Keratinocyte (primary cell): ENCODE data around the gene ERFL. TPM values are rescaled to one million over a fixed set of nuclear protein-coding genes. Genes with fewer than 3 reads are reported as not detected.

Source experiments
- DNase-seq: peaks from one replicate; pipeline ENCODE4 v3.0.0-alpha.2; 2011; ENCODE audit warnings: low read depth, missing footprints, low spot score
- FAIRE-seq: peaks from 2 replicates; lab custom pipeline; 2011; peaks lifted over from hg19 to GRCh38; lab: Jason Lieb, UNC
- H2AFZ ChIP-seq: 2 replicates; pipeline ENCODE4 v1.6.0; 2012; ENCODE audit warnings: low read length, control low read depth, inconsistent platforms; ENCODE audit not compliant: control insufficient read depth
- H3K27ac ChIP-seq: 2 replicates; pipeline ENCODE4 v1.5.1; 2011; ENCODE audit warnings: low read length; ENCODE audit not compliant: control insufficient read depth, insufficient read depth
- H3K27me3 ChIP-seq: 3 replicates; pipeline ENCODE4 v1.6.0; 2011; ENCODE audit warnings: low read length; ENCODE audit not compliant: control insufficient read depth, insufficient read depth; ENCODE audit errors: extremely low read depth
- H3K36me3 ChIP-seq, 2 experiments: 2 replicates in 1 of 2; 3 replicates in 1 of 2; pipeline ENCODE4 v1.5.1; 2011; ENCODE audit warnings: low read length in 2 of 2, mild to moderate bottlenecking in 1 of 2; ENCODE audit not compliant: control insufficient read depth in 2 of 2, insufficient read depth in 2 of 2; ENCODE audit errors: extremely low read depth in 1 of 2
- H3K4me1 ChIP-seq: 3 replicates; pipeline ENCODE4 v1.5.1; 2011; ENCODE audit warnings: low read length; ENCODE audit not compliant: control insufficient read depth, insufficient read depth; ENCODE audit errors: extremely low read depth
- H3K4me2 ChIP-seq: 3 replicates; pipeline ENCODE4 v1.6.0; 2011; ENCODE audit warnings: low read depth, low read length; ENCODE audit not compliant: control insufficient read depth, insufficient read depth; ENCODE audit errors: extremely low read depth
- H3K4me3 ChIP-seq, 3 experiments: fragments of 200-600 bp in 1 of 3; sonication (generic) in 1 of 3; 2 replicates in 2 of 3; 3 replicates in 1 of 3; pipeline ENCODE4 v1.5.1; 2011 to 2016; ENCODE audit warnings: low read length in 3 of 3, mild to moderate bottlenecking in 3 of 3, control low read depth in 2 of 3, inconsistent platforms in 1 of 3, low read depth in 1 of 3, mixed read lengths in 1 of 3, mixed run types in 1 of 3, moderate library complexity in 1 of 3; ENCODE audit not compliant: control insufficient read depth in 2 of 3, insufficient read depth in 2 of 3; ENCODE audit errors: extremely low read depth in 1 of 3
- H3K79me2 ChIP-seq: 2 replicates; pipeline ENCODE4 v1.6.0; 2012; ENCODE audit warnings: low read length; ENCODE audit not compliant: control insufficient read depth, insufficient read depth
- H3K9ac ChIP-seq: 3 replicates; pipeline ENCODE4 v1.6.0; 2011; ENCODE audit warnings: low read length; ENCODE audit not compliant: control insufficient read depth, insufficient read depth; ENCODE audit errors: extremely low read depth
- H3K9me1 ChIP-seq: 3 replicates; pipeline ENCODE4 v1.6.0; 2011; ENCODE audit warnings: low read length; ENCODE audit not compliant: control insufficient read depth, insufficient read depth; ENCODE audit errors: extremely low read depth
- H3K9me3 ChIP-seq: 2 replicates; pipeline ENCODE4 v1.5.1; 2012; ENCODE audit warnings: low read depth, low read length; ENCODE audit not compliant: control insufficient read depth
- H4K20me1 ChIP-seq: 3 replicates; pipeline ENCODE4 v1.6.0; 2011; ENCODE audit warnings: low read length; ENCODE audit not compliant: control insufficient read depth, insufficient read depth; ENCODE audit errors: extremely low read depth
- EZH2 ChIP-seq: IDR thresholded peaks from one replicate; pipeline ENCODE4 v1.6.1; 2012; ENCODE audit warnings: inconsistent platforms, mild to moderate bottlenecking, low read length, moderate library complexity
- dilution Hi-C: fragments of 300-500 bp; cut with MboI; formaldehyde crosslinking; loops from one replicate; pipeline ENCODE4 v1.7.0; 2020; ENCODE audit warnings: low sequenced_read_pairs; ENCODE audit not compliant: extremely low pct_ligation_motif_present
- polyA plus RNA-seq, 5 experiments: library from polyadenylated mRNA; depleted of rRNA in 3 of 5; stranded (reverse) in 3 of 5; stranded (forward) in 1 of 5; unstranded in 1 of 5; fragments of >200 nt; gene quantifications; 1 replicate in 1 of 5; 2 replicates in 3 of 5; 3 replicates in 1 of 5; pipeline versions ENCODE4 v1.2.1 to v1.2.3, GENCODE V29; 2011 to 2012; ENCODE audit warnings: missing spikeins in 2 of 5, low read depth in 1 of 5, low replicate concordance in 1 of 5
- TF ChIP-seq, protein P1 (sequence below), 3 experiments: IDR thresholded peaks in 1 of 3; conservative IDR thresholded peaks in 1 of 3; optimal IDR thresholded peaks in 1 of 3; 2 replicates in 2 of 3; 3 replicates in 1 of 3; pipeline versions ENCODE3 to v1.5.1; 2011; ENCODE audit warnings: low read length in 3 of 3, mild to moderate bottlenecking in 3 of 3, moderate library complexity in 2 of 3, control low read depth in 1 of 3, inconsistent platforms in 1 of 3; ENCODE audit not compliant: insufficient read depth in 2 of 3; ENCODE audit errors: extremely low read depth in 1 of 3

Gene ERFL
- polyA plus RNA-seq, 1 donor (not counting 4 experiments of a cell fraction or from before 2014, with no cell fraction given) = not detected

DNA sequence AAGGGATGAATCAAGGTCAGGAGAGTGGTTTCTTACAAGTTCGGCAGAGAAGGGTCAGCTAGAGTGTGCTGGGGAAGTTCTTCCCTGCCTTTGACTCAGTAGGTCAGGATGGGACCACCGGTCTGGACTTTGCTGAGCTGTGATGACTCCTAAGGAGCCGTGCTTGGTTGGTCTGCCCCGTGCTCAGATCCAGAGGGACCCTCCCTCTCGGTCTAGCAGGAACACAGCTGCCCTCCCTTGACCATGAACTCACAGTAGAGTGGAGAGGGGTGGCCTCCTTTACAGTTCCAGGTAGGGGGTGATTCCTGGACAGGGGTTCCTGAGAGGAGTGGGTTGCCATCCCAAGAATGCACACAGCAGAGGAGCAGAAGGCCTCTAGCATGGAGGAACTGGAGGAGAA, 63.9 kb downstream of the ERFL start:
- no peak overlapping the region for H2AFZ ChIP-seq
- H3K9ac ChIP-seq = no peak overlapping the region
- no peak overlapping the region for H3K4me2 ChIP-seq
- no peak for DNase-seq
- H3K4me3 ChIP-seq = no peak overlapping the region
- H3K4me1 ChIP-seq = peaks cover 25% of the 10 kb centered on the region
- peaks cover 52 to 64% of the 10 kb centered on the region in 2 experiments for H3K36me3 ChIP-seq
- no peak for FAIRE-seq
- H3K9me1 ChIP-seq = peaks cover 4% of the 10 kb centered on the region
- no peaks in the 10 kb centered on the region for H3K9me3 ChIP-seq
- TF ChIP-seq, protein P1, sequence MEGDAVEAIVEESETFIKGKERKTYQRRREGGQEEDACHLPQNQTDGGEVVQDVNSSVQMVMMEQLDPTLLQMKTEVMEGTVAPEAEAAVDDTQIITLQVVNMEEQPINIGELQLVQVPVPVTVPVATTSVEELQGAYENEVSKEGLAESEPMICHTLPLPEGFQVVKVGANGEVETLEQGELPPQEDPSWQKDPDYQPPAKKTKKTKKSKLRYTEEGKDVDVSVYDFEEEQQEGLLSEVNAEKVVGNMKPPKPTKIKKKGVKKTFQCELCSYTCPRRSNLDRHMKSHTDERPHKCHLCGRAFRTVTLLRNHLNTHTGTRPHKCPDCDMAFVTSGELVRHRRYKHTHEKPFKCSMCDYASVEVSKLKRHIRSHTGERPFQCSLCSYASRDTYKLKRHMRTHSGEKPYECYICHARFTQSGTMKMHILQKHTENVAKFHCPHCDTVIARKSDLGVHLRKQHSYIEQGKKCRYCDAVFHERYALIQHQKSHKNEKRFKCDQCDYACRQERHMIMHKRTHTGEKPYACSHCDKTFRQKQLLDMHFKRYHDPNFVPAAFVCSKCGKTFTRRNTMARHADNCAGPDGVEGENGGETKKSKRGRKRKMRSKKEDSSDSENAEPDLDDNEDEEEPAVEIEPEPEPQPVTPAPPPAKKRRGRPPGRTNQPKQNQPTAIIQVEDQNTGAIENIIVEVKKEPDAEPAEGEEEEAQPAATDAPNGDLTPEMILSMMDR (optimal IDR thresholded peaks at IDR 0.05 in 1 of 3, IDR thresholded peaks at IDR 0.05 in 1 of 3, conservative IDR thresholded peaks at IDR 0.05 in 1 of 3; ENCODE audit: extremely low read depth in 1 of 3, insufficient read depth in 2 of 3, low read length in 3 of 3) = no peak
- no peak for TF ChIP-seq EZH2
- dilution Hi-C loops = no loop called here
- no peaks in the 10 kb centered on the region for H3K27me3 ChIP-seq
- H3K27ac ChIP-seq = no peak overlapping the region
- H4K20me1 ChIP-seq = peaks cover 51% of the 10 kb centered on the region
- H3K79me2 ChIP-seq = peaks cover 80% of the 10 kb centered on the region

DNA sequence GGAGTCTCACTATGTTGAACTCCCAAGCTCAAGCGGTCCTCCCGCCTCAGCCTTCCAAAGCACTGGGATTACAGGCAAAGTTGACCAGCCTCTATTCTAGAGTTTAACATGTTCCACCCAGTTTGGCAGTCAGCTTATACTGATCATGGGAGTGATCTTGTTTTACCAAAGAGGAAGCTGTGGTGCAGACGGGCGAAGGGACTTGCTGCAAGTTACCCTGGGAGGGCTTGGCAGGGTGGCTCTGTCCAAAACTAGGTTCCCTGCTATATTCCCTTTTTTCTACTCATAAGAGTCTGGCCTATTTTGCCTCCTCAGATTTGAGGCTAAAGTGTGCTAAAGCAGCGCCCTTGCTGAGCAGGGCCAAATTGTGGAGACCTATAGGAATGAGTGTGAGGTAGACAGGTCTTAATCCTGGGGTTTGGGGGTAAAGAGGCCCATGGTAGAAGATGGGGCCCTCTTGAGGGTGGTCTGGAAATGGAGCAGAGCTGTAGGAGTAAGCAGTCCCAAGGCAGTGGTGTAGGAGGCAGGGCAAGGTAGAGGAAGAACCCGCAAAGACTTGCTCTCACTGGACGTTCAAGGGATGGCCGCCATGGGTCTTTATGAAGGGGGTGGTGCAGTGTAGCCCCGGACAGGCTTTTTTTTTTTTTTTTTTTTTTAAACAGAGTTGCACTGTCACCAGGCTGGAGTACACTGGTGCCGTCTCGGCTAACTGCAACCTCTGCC, 64.9 kb downstream of the ERFL start:
- Histone ChIP-seq H3K9me1 (peaks cover 4% of the 10 kb centered on the region), H3K4me2 (peak overlapping the region; percentile 6), H2AFZ (no peak overlapping the region), H3K4me3 (no peak overlapping the region), H3K9me3 (no peaks in the 10 kb centered on the region), H4K20me1 (peaks cover 44% of the 10 kb centered on the region), H3K4me1 (peaks cover 28% of the 10 kb centered on the region), H3K27me3 (no peaks in the 10 kb centered on the region), H3K9ac (no peak overlapping the region), H3K79me2 (peaks cover 78% of the 10 kb centered on the region), H3K27ac (no peak overlapping the region), H3K36me3 (peaks cover 43 to 60% of the 10 kb centered on the region in 2 experiments)
- dilution Hi-C loops = no loop called here
- no peak for FAIRE-seq
- TF ChIP-seq, protein P1 (optimal IDR thresholded peaks at IDR 0.05 in 1 of 3, IDR thresholded peaks at IDR 0.05 in 1 of 3, conservative IDR thresholded peaks at IDR 0.05 in 1 of 3; ENCODE audit: extremely low read depth in 1 of 3, insufficient read depth in 2 of 3, low read length in 3 of 3) = no peak
- TF ChIP-seq EZH2 = no peak
- DNase-seq = no peak
